Right atrium auricular region (tissue), 2 donors: ENCODE measurements around the gene PPP4R2. TPM values are rescaled to one million over a fixed set of nuclear protein-coding genes. Genes with fewer than 3 reads are reported as not detected.

Source experiments
- DNase-seq: peaks from one replicate; pipeline ENCODE4 v3.0.0-alpha.2; 2019; ENCODE audit warnings: low spot score
- H3K27ac ChIP-seq, 2 donors: fragments of 200-600 bp; sonication (generic); 1 replicate in 1 of 2; 2 replicates in 1 of 2; pipeline ENCODE4 v1.5.1; 2016 to 2019
- H3K27me3 ChIP-seq, 2 donors: fragments of 200-600 bp; sonication (generic); one replicate each; pipeline versions ENCODE4 v1.5.1 to v1.6.0; 2017 to 2019
- H3K36me3 ChIP-seq: fragments of 200-600 bp; sonication (generic); one replicate; pipeline ENCODE4 v1.5.1; 2016
- H3K4me1 ChIP-seq, 2 donors: fragments of 200-600 bp; sonication (generic); one replicate each; pipeline versions ENCODE4 v1.5.1 to v1.6.0; 2017 to 2019
- H3K4me3 ChIP-seq, 2 donors: fragments of 200-600 bp; sonication (generic); 1 replicate in 1 of 2; 2 replicates in 1 of 2; pipeline ENCODE4 v1.5.1; 2017 to 2019; ENCODE audit warnings: mild to moderate bottlenecking in 1 of 2, moderate library complexity in 1 of 2
- H3K9me3 ChIP-seq, 2 donors: fragments of 200-600 bp; sonication (generic); one replicate each; pipeline ENCODE4 v1.5.1; 2019
- total RNA-seq, 2 donors: library from RNA; depleted of rRNA; stranded (reverse); fragments of >200 nt; gene quantifications; one replicate each; pipeline ENCODE4 v1.1.0, GENCODE V29; 2016
- TF ChIP-seq, protein P1 (sequence below), 2 donors: fragments of 200-600 bp; sonication (generic); IDR thresholded peaks; one replicate each; pipeline ENCODE4 v1.5.1; 2019; ENCODE audit warnings: antibody characterized with exemption in 2 of 2

The PPP4R2 gene
- total RNA-seq, 2 donors from 2014 or later, result 30.8 to 31.6 TPM

DNA sequence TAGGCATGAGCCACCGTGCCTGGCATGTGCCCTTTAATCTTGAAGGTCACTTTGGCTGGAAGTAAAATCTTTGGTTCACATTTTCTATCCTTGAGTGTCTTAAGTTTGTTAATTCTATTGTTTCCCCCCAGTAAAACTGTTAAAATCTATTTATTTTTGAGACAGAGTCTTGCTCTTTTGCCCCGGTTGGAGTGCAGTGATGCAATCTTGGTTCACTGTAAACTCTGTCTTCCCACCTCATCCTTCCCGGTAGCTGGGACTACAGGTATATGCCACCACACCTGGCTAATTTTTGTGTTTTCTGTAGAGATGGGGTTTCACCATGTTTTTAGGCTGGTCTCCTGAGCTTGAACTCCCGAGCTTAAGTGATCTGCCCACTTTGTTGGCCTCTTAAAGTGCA, 7.7 kb downstream of the PPP4R2 start:
- peak overlapping the region in 1 of 2 donors; percentile 17 for H3K27ac ChIP-seq
- DNase-seq, result no peak
- TF ChIP-seq, protein P1, sequence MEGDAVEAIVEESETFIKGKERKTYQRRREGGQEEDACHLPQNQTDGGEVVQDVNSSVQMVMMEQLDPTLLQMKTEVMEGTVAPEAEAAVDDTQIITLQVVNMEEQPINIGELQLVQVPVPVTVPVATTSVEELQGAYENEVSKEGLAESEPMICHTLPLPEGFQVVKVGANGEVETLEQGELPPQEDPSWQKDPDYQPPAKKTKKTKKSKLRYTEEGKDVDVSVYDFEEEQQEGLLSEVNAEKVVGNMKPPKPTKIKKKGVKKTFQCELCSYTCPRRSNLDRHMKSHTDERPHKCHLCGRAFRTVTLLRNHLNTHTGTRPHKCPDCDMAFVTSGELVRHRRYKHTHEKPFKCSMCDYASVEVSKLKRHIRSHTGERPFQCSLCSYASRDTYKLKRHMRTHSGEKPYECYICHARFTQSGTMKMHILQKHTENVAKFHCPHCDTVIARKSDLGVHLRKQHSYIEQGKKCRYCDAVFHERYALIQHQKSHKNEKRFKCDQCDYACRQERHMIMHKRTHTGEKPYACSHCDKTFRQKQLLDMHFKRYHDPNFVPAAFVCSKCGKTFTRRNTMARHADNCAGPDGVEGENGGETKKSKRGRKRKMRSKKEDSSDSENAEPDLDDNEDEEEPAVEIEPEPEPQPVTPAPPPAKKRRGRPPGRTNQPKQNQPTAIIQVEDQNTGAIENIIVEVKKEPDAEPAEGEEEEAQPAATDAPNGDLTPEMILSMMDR (IDR thresholded peaks at IDR 0.05), result no peak
- H3K9me3 ChIP-seq, result no peaks in the 10 kb centered on the region
- peaks cover 0 to 61% of the 10 kb centered on the region in 2 donors for H3K4me1 ChIP-seq
- H3K27me3 ChIP-seq, result no peaks in the 10 kb centered on the region
- no peak overlapping the region for H3K4me3 ChIP-seq
- H3K36me3 ChIP-seq, result peaks cover 22% of the 10 kb centered on the region

DNA sequence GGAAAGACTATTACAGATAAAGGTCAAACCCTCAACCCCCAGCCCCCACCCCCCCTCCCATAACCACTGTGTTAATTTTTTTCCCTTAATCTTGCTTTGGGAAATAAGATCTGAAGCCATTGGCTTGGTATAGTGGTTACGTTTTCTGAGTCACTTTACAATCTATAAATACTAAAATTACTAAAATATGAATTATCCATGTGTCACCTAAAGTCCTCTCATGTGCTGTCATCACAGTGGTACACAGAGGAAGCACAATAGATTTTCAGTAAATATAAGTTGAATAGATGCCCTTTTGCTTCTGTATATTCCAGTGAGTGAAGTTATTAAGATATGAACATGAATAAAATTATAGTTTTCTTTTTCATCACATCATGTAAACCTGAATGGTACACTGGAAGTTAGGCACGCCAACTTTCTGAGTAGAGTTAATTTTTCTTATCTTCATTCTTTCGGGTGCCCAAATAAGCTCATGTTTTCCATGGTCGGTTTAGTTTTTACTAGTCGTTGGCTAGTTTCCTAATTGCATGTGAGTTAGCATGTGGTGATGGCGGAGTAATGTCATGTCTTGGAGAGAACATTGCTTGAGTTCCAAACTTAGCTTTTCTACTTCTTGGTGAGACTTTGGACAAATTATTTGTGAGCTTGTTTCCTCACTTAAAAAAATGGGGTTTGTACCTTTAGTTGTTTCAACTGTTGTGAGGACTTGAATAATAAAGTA, 11.5 kb downstream of the PPP4R2 start:
- TF ChIP-seq, protein P1 (IDR thresholded peaks at IDR 0.05), result no peak
- peaks cover 0 to 47% of the 10 kb centered on the region in 2 donors for H3K4me1 ChIP-seq
- H3K9me3 ChIP-seq, result no peaks in the 10 kb centered on the region
- H3K4me3 ChIP-seq, result no peak overlapping the region
- H3K27ac ChIP-seq, result no peak overlapping the region
- peaks cover 11% of the 10 kb centered on the region for H3K36me3 ChIP-seq
- H3K27me3 ChIP-seq, result no peaks in the 10 kb centered on the region
- no peak for DNase-seq

DNA sequence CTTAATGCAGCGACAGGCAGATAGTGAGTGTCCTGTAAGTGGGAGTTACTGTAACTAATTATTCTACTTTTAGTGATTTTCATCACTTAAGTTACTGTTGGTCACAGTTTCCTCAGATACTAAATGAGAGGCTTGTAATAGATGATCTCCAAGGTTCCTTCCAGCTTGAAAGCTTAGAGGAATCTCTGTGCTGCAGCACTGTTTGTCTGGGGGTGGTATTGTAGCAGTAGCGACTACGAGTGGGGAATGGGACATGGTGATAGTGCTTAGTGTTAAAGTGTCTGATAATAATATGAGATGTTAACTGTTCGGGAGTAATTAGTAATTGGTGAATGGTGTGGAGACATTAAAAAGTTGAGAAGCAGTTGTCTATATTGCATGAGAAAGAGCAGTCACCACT, 12.4 kb downstream of the PPP4R2 start:
- no peak for DNase-seq
- H3K27ac ChIP-seq, result no peak overlapping the region
- TF ChIP-seq, protein P1 (IDR thresholded peaks at IDR 0.05), result no peak
- peaks cover 0 to 46% of the 10 kb centered on the region in 2 donors for H3K4me1 ChIP-seq
- H3K4me3 ChIP-seq, result no peak overlapping the region
- no peaks in the 10 kb centered on the region for H3K27me3 ChIP-seq
- H3K9me3 ChIP-seq, result no peaks in the 10 kb centered on the region
- peaks cover 11% of the 10 kb centered on the region for H3K36me3 ChIP-seq

DNA sequence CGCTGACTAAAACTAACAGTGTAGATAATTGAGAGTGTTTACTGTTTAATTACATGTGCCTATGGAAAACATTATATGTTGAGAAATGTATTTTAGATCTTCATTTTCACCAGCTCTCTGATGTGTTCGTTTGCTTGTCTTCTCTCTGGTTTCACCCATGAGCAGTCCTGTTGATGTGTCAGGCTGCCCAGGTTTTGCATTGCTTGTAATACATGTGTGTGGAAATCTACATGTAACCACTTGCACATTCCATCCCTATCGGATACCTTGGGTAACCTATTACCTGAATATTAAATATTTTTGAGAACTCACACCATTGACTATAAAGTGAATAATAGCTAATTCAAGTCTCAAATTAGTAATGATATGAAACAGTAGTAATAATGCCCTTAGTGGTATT, 13.1 kb downstream of the PPP4R2 start:
- TF ChIP-seq, protein P1 (IDR thresholded peaks at IDR 0.05), result no peak
- Histone ChIP-seq H3K27me3 (no peaks in the 10 kb centered on the region), H3K27ac (no peak overlapping the region), H3K4me1 (peaks cover 0 to 40% of the 10 kb centered on the region in 2 donors), H3K9me3 (no peaks in the 10 kb centered on the region), H3K36me3 (peaks cover 11% of the 10 kb centered on the region), H3K4me3 (no peak overlapping the region)
- no peak for DNase-seq

DNA sequence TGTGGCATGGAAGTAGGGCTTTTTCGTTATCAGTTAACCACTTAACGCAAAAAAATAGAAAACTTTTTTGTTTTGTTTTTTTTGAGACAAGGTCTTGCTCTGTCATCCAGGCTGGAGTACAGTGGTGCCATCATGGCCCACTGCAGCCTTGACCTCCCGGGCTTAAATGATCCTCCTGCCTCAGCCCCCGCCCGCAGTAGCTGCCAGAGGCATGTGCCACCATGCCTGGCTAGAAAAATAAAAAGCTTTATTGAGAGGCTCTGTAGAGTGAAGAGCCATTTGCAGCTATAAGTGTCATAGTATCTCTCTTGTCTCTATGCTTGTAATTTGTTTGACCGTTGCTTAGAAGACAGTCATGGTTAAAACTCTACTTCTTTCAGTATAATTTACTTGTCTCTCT, 13.5 kb downstream of the PPP4R2 start:
- no peak overlapping the region for H3K4me3 ChIP-seq
- H3K27ac ChIP-seq, result no peak overlapping the region
- no peaks in the 10 kb centered on the region for H3K9me3 ChIP-seq
- TF ChIP-seq, protein P1 (IDR thresholded peaks at IDR 0.05), result no peak
- H3K4me1 ChIP-seq, result peaks cover 0 to 40% of the 10 kb centered on the region in 2 donors
- H3K36me3 ChIP-seq, result peaks cover 11% of the 10 kb centered on the region
- H3K27me3 ChIP-seq, result no peaks in the 10 kb centered on the region
- no peak for DNase-seq

DNA sequence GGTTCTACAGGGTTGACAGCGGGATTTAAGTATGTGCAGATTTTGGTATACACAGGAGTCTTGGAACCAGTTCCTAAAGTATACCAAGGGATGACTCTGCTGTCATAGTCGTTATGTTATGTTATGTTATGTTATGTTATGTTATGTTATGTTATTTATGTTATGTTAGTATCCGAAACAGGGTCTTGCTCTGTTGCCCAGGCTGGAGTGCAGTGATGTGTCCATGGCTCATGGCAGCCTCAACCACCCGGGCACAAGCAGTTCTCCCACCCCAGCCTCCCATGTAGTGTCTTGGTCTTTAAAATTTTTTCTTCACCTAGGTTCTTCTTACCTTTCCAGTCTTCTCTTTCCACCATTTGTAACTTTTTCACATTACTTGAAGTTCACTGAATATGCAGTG, 21.7 kb downstream of the PPP4R2 start:
- no peak for DNase-seq
- H3K4me3 ChIP-seq, result no peak overlapping the region
- H3K27ac ChIP-seq, result no peak overlapping the region
- no peaks in the 10 kb centered on the region for H3K36me3 ChIP-seq
- TF ChIP-seq, protein P1 (IDR thresholded peaks at IDR 0.05), result no peak
- no peaks in the 10 kb centered on the region for H3K27me3 ChIP-seq
- H3K4me1 ChIP-seq, result peaks cover 0 to 8% of the 10 kb centered on the region in 2 donors
- H3K9me3 ChIP-seq, result no peaks in the 10 kb centered on the region
